Measurements from ENCODE around the gene PRF1. TPM values are rescaled to one million over a fixed set of nuclear protein-coding genes. Genes with fewer than 3 reads are reported as not detected.
"Not testable (repeated sequence)": the region's sequence is repeated elsewhere in the genome, so short reads cannot be mapped to it uniquely, and the experiment has no call there.

Gene PRF1
- polyA plus RNA-seq, 3 donors from 2014 or later, result 4,156 to 6,150 (median 5,696) TPM

- Mint-ChIP-seq H3K36me3 (peaks cover 0 to 11% (median 0%) of the 10 kb centered on the region in 3 donors), H3K4me1 (peaks cover 38 to 70% of the 10 kb centered on the region in 2 donors), H3K27ac (no peak overlapping the region), H3K4me3 (no peak overlapping the region), H3K9me3 (no peaks in the 10 kb centered on the region), H3K27me3 (ENCODE audit: low read depth in 3 of 3) (peaks cover 3 to 9% (median 4%) of the 10 kb centered on the region in 3 donors)
- no peak for DNase-seq
These were observed 15.4 kb downstream of the PRF1 start for GRCh38 chr10:70587045-70587658.

- H3K4me1 Mint-ChIP-seq, result peaks cover 33 to 67% of the 10 kb centered on the region in 2 donors
- no peaks in the 10 kb centered on the region for H3K9me3 Mint-ChIP-seq
- no peak for DNase-seq
- H3K4me3 Mint-ChIP-seq, result peak overlapping the region in 1 of 5 donors; percentile 27
- peaks cover 0 to 11% (median 0%) of the 10 kb centered on the region in 3 donors for H3K36me3 Mint-ChIP-seq
- peaks cover 3 to 9% (median 4%) of the 10 kb centered on the region in 3 donors for H3K27me3 Mint-ChIP-seq (ENCODE audit: low read depth in 3 of 3)
- no peak overlapping the region for H3K27ac Mint-ChIP-seq
These were observed 16.1 kb downstream of the PRF1 start for GRCh38 chr10:70586348-70586930.

GRCh38 chr10:70585578-70586169, 16.9 kb downstream of the PRF1 start:
- Mint-ChIP-seq H3K27me3 (ENCODE audit: low read depth in 3 of 3) (peaks cover 3 to 6% (median 4%) of the 10 kb centered on the region in 3 donors), H3K27ac (no peak overlapping the region), H3K9me3 (no peaks in the 10 kb centered on the region), H3K36me3 (peaks cover 0 to 11% (median 0%) of the 10 kb centered on the region in 3 donors), H3K4me3 (no peak overlapping the region), H3K4me1 (peaks cover 27 to 67% of the 10 kb centered on the region in 2 donors)
- DNase-seq, result no peak

- Mint-ChIP-seq H3K27ac (peak overlapping the region in 2 of 6 donors; percentile 42 to 45), H3K4me1 (peaks cover 30 to 67% of the 10 kb centered on the region in 2 donors), H3K27me3 (ENCODE audit: low read depth in 3 of 3) (peaks cover 1 to 4% (median 4%) of the 10 kb centered on the region in 3 donors), H3K4me3 (peak overlapping the region in 1 of 5 donors; percentile 13), H3K36me3 (peaks cover 0 to 11% (median 0%) of the 10 kb centered on the region in 3 donors), H3K9me3 (no peaks in the 10 kb centered on the region)
- no peak for DNase-seq
These were observed 17.5 kb downstream of the PRF1 start for GRCh38 chr10:70584909-70585544.

- Mint-ChIP-seq H3K4me1 (peaks cover 32 to 67% of the 10 kb centered on the region in 2 donors), H3K36me3 (peaks cover 0 to 8% (median 0%) of the 10 kb centered on the region in 3 donors), H3K4me3 (no peak overlapping the region), H3K27ac (peak overlapping the region in 1 of 6 donors; percentile 42), H3K9me3 (no peaks in the 10 kb centered on the region), H3K27me3 (ENCODE audit: low read depth in 3 of 3) (peaks cover 6 to 7% (median 7%) of the 10 kb centered on the region in 3 donors)
- no peak for DNase-seq
These were observed 18.2 kb downstream of the PRF1 start for GRCh38 chr10:70584366-70584765.

GRCh38 chr10:70583669-70584037, 18.9 kb downstream of the PRF1 start:
- Mint-ChIP-seq H3K36me3 (peaks cover 0 to 4% (median 0%) of the 10 kb centered on the region in 3 donors), H3K9me3 (no peaks in the 10 kb centered on the region), H3K4me1 (peaks cover 36 to 67% of the 10 kb centered on the region in 2 donors), H3K27ac (peak overlapping the region in 1 of 6 donors; percentile 50), H3K27me3 (ENCODE audit: low read depth in 3 of 3) (peaks cover 6 to 11% (median 7%) of the 10 kb centered on the region in 3 donors), H3K4me3 (no peak overlapping the region)
- DNase-seq, result no peak

GRCh38 chr10:70582793-70583668, 19.5 kb downstream of the PRF1 start:
- no peak for DNase-seq
- H3K9me3 Mint-ChIP-seq, result no peaks in the 10 kb centered on the region
- H3K4me3 Mint-ChIP-seq, result no peak overlapping the region
- no peak overlapping the region for H3K27ac Mint-ChIP-seq
- peaks cover 42 to 67% of the 10 kb centered on the region in 2 donors for H3K4me1 Mint-ChIP-seq
- H3K27me3 Mint-ChIP-seq (ENCODE audit: low read depth in 3 of 3), result peaks cover 10 to 11% (median 10%) of the 10 kb centered on the region in 3 donors
- H3K36me3 Mint-ChIP-seq, result peaks cover 0 to 4% (median 0%) of the 10 kb centered on the region in 3 donors

- DNase-seq, H3K4me3 Mint-ChIP-seq, H3K36me3 Mint-ChIP-seq, H3K9me3 Mint-ChIP-seq: not testable (repeated sequence)
- peaks cover 14 to 23% (median 20%) of the 10 kb centered on the region in 3 donors for H3K27me3 Mint-ChIP-seq (ENCODE audit: low read depth in 3 of 3)
- H3K27ac Mint-ChIP-seq, result peak overlapping the region in 2 of 6 donors; percentile 20 to 62
- peaks cover 60 to 74% of the 10 kb centered on the region in 2 donors for H3K4me1 Mint-ChIP-seq
These were observed 21.4 kb downstream of the PRF1 start for GRCh38 chr10:70581176-70581575.

GRCh38 chr10:70579234-70580002, 23.1 kb downstream of the PRF1 start:
- H3K4me3 Mint-ChIP-seq, result peak overlapping the region; percentile 68 to 84 (median 77)
- H3K27ac Mint-ChIP-seq, result peak overlapping the region; percentile 84 to 98 (median 98)
- no peaks in the 10 kb centered on the region for H3K36me3 Mint-ChIP-seq
- peaks cover 66 to 75% of the 10 kb centered on the region in 2 donors for H3K4me1 Mint-ChIP-seq
- H3K9me3 Mint-ChIP-seq, result no peaks in the 10 kb centered on the region
- peaks cover 18 to 27% (median 27%) of the 10 kb centered on the region in 3 donors for H3K27me3 Mint-ChIP-seq (ENCODE audit: low read depth in 3 of 3)
- DNase-seq, result peak; percentile 59 to 67 (median 60)

GRCh38 chr10:70578371-70578947, 24.1 kb downstream of the PRF1 start:
- peak; percentile 65 to 74 (median 70) for DNase-seq
- no peaks in the 10 kb centered on the region for H3K9me3 Mint-ChIP-seq
- no peaks in the 10 kb centered on the region for H3K36me3 Mint-ChIP-seq
- H3K4me1 Mint-ChIP-seq, result peaks cover 73 to 81% of the 10 kb centered on the region in 2 donors
- peak overlapping the region; percentile 84 to 98 (median 98) for H3K27ac Mint-ChIP-seq
- H3K4me3 Mint-ChIP-seq, result peak overlapping the region; percentile 68 to 84 (median 75)
- peaks cover 18 to 28% (median 27%) of the 10 kb centered on the region in 3 donors for H3K27me3 Mint-ChIP-seq (ENCODE audit: low read depth in 3 of 3)

- Mint-ChIP-seq H3K9me3 (no peaks in the 10 kb centered on the region), H3K4me1 (peaks cover 86 to 96% of the 10 kb centered on the region in 2 donors), H3K4me3 (peak overlapping the region; percentile 68 to 84 (median 75)), H3K27ac (peak overlapping the region; percentile 83 to 98 (median 95)), H3K27me3 (ENCODE audit: low read depth in 3 of 3) (peaks cover 19 to 28% (median 27%) of the 10 kb centered on the region in 3 donors), H3K36me3 (no peaks in the 10 kb centered on the region)
- no peak for DNase-seq
These were observed 25.6 kb downstream of the PRF1 start for GRCh38 chr10:70576803-70577517.

Data from immature natural killer cell (primary cell).